ENCODE results near the gene HPDL. TPM values are rescaled to one million over a fixed set of nuclear protein-coding genes. Genes with fewer than 3 reads are reported as not detected.

Gene HPDL
- total and polyA plus RNA-seq, 4 experiments from 2014 or later, result 0.19 to 0.78 (median 0.31) TPM

GRCh38 chr1:45299296-45299695, 27.4 kb upstream of the HPDL start:
- Histone ChIP-seq H3K27me3 (ENCODE audit: insufficient read depth, low read length) (no peaks in the 10 kb centered on the region), H3K27ac (ENCODE audit: low read depth, low read length) (no peak overlapping the region), H3K36me3 (ENCODE audit: insufficient read depth, low read length) (no peaks in the 10 kb centered on the region), H3K4me1 (ENCODE audit: insufficient read depth, low read length) (peaks cover 3% of the 10 kb centered on the region), H3K9me3 (ENCODE audit: control insufficient read depth in 1 of 2, low read length in 2 of 2) (no peaks in the 10 kb centered on the region), H3K4me3 (ENCODE audit: low read length in 2 of 2) (no peak overlapping the region)
- Mint-ChIP-seq H3K36me3 (no peaks in the 10 kb centered on the region), H3K4me1 (peaks cover 4 to 12% (median 6%) of the 10 kb centered on the region in 4 donors), H3K27ac (no peak overlapping the region), H3K9me3 (no peaks in the 10 kb centered on the region), H3K4me3 (no peak overlapping the region), H3K27me3 (no peaks in the 10 kb centered on the region)
- ChIA-PET POLR2A (ENCODE audit: partially characterized antibody) (interaction anchor here (1.0 to 6.4 kb wide), 3 partner anchors 41 to 286 kb away, joined by 3 to 158 read pairs (median 5); partner anchors contain the start of genes HECTD3, MUTYH and UROD), CTCF (ENCODE audit: partially characterized antibody) (interaction anchor here (0.6 to 10.0 kb wide), 18 partner anchors 9 to 570 kb away, joined by 3 to 388 read pairs (median 4); partner anchors contain the start of genes BEST4, CCDC163, EIF2B3 and HECTD3)
- intact Hi-C loops (cut with micrococcal nuclease), result no loop called here
- DNase-seq, result no peak

- Histone ChIP-seq H3K36me3 (ENCODE audit: insufficient read depth, low read length) (no peaks in the 10 kb centered on the region), H3K27me3 (ENCODE audit: insufficient read depth, low read length) (no peaks in the 10 kb centered on the region), H3K4me3 (ENCODE audit: low read length in 2 of 2) (no peak overlapping the region), H3K27ac (ENCODE audit: low read depth, low read length) (no peak overlapping the region), H3K9me3 (ENCODE audit: control insufficient read depth in 1 of 2, low read length in 2 of 2) (no peaks in the 10 kb centered on the region), H3K4me1 (ENCODE audit: insufficient read depth, low read length) (peaks cover 11% of the 10 kb centered on the region)
- DNase-seq, result peak; percentile 48 to 63 (median 58)
- ChIA-PET POLR2A (ENCODE audit: partially characterized antibody) (interaction anchor here (0.7 to 6.4 kb wide), 6 partner anchors 40 to 507 kb away, joined by 3 to 158 read pairs (median 3); partner anchors contain the start of genes HECTD3, MUTYH, UROD and ZSWIM5), CTCF (ENCODE audit: partially characterized antibody) (interaction anchor here (0.7 to 10.0 kb wide), 23 partner anchors 8 to 571 kb away, joined by 3 to 388 read pairs (median 4); partner anchors contain the start of genes BEST4, CCDC163, EIF2B3 and HECTD3)
- Mint-ChIP-seq H3K4me1 (peaks cover 7 to 20% (median 11%) of the 10 kb centered on the region in 4 donors), H3K27ac (peak overlapping the region in 2 of 7 donors; percentile 24 to 51), H3K36me3 (no peaks in the 10 kb centered on the region), H3K9me3 (no peaks in the 10 kb centered on the region), H3K27me3 (no peaks in the 10 kb centered on the region), H3K4me3 (peak overlapping the region in 1 of 8 donors; percentile 3)
- intact Hi-C loops (cut with micrococcal nuclease), result loop anchor here (1.0 to 5.0 kb wide), 6 partner anchors 282 to 947 kb away; partner anchors contain the start of genes NASP and RAD54L
Measured at GRCh38 chr1:45299981-45300668, 26.6 kb upstream of the HPDL start.

GRCh38 chr1:45300669-45300997, 26.1 kb upstream of the HPDL start:
- H3K4me1 Mint-ChIP-seq, result peaks cover 9 to 24% (median 14%) of the 10 kb centered on the region in 4 donors
- no peaks in the 10 kb centered on the region for H3K9me3 ChIP-seq (ENCODE audit: control insufficient read depth in 1 of 2, low read length in 2 of 2)
- H3K36me3 Mint-ChIP-seq, result no peaks in the 10 kb centered on the region
- ChIA-PET POLR2A (ENCODE audit: partially characterized antibody) (interaction anchor here (1.1 to 6.4 kb wide), 2 partner anchors 94 to 287 kb away, joined by 3 to 158 read pairs; partner anchors contain the start of genes HECTD3, UROD and ZSWIM5), CTCF (ENCODE audit: partially characterized antibody) (interaction anchor here (1.0 to 10.0 kb wide), 15 partner anchors 9 to 523 kb away, joined by 3 to 388 read pairs (median 4); partner anchors contain the start of genes BEST4, EIF2B3, HECTD3 and MUTYH)
- H3K4me1 ChIP-seq (ENCODE audit: insufficient read depth, low read length), result peaks cover 11% of the 10 kb centered on the region
- no peaks in the 10 kb centered on the region for H3K36me3 ChIP-seq (ENCODE audit: insufficient read depth, low read length)
- DNase-seq, result no peak
- H3K27ac ChIP-seq (ENCODE audit: low read depth, low read length), result no peak overlapping the region
- H3K27me3 Mint-ChIP-seq, result no peaks in the 10 kb centered on the region
- intact Hi-C loops (cut with micrococcal nuclease), result loop anchor here (1.0 to 5.0 kb wide), 6 partner anchors 282 to 947 kb away; partner anchors contain the start of genes NASP and RAD54L
- peak overlapping the region in 2 of 8 donors; percentile 43 to 45 for H3K4me3 Mint-ChIP-seq
- H3K27me3 ChIP-seq (ENCODE audit: insufficient read depth, low read length), result no peaks in the 10 kb centered on the region
- H3K27ac Mint-ChIP-seq, result peak overlapping the region in 2 of 7 donors; percentile 24 to 51
- H3K9me3 Mint-ChIP-seq, result no peaks in the 10 kb centered on the region
- no peak overlapping the region for H3K4me3 ChIP-seq (ENCODE audit: low read length in 2 of 2)

GRCh38 chr1:45302505-45303150, 24.1 kb upstream of the HPDL start:
- peaks cover 11 to 24% (median 18%) of the 10 kb centered on the region in 4 donors for H3K4me1 Mint-ChIP-seq
- no peaks in the 10 kb centered on the region for H3K36me3 Mint-ChIP-seq
- Histone ChIP-seq H3K36me3 (ENCODE audit: insufficient read depth, low read length) (no peaks in the 10 kb centered on the region), H3K4me3 (ENCODE audit: low read length in 2 of 2) (peak overlapping the region in 1 of 2 donors; percentile 86), H3K9me3 (ENCODE audit: control insufficient read depth in 1 of 2, low read length in 2 of 2) (no peaks in the 10 kb centered on the region), H3K27me3 (ENCODE audit: insufficient read depth, low read length) (no peaks in the 10 kb centered on the region), H3K27ac (ENCODE audit: low read depth, low read length) (no peak overlapping the region), H3K4me1 (ENCODE audit: insufficient read depth, low read length) (peaks cover 11% of the 10 kb centered on the region)
- H3K9me3 Mint-ChIP-seq, result no peaks in the 10 kb centered on the region
- ChIA-PET POLR2A (ENCODE audit: partially characterized antibody) (interaction anchor here (0.6 to 6.4 kb wide), 28 partner anchors 15 to 671 kb away, joined by 3 to 158 read pairs (median 10); partner anchors contain the start of genes BTBD19, CCDC163, DYNLT4 and EIF2B3), CTCF (ENCODE audit: partially characterized antibody) (interaction anchor here (0.7 to 10.0 kb wide), 22 partner anchors 8 to 627 kb away, joined by 3 to 388 read pairs (median 4); partner anchors contain the start of genes HECTD3, MUTYH, PLK3 and RNU5D-1)
- peak overlapping the region; percentile 40 to 92 (median 64) for H3K4me3 Mint-ChIP-seq
- H3K27me3 Mint-ChIP-seq, result no peaks in the 10 kb centered on the region
- intact Hi-C loops (cut with micrococcal nuclease), result loop anchor here (1.0 to 5.0 kb wide), 11 partner anchors 24 to 945 kb away; partner anchors contain the start of genes EIF2B3, HPDL, MUTYH and NASP
- peak overlapping the region in 2 of 7 donors; percentile 48 to 94 for H3K27ac Mint-ChIP-seq
- peak in 1 of 5 donors; percentile 38 for DNase-seq

GRCh38 chr1:45303520-45304310, 23.0 kb upstream of the HPDL start:
- Mint-ChIP-seq H3K27me3 (no peaks in the 10 kb centered on the region), H3K4me1 (peaks cover 11 to 24% (median 18%) of the 10 kb centered on the region in 4 donors), H3K27ac (peak overlapping the region; percentile 93 to 98 (median 96)), H3K4me3 (peak overlapping the region; percentile 87 to 94 (median 92)), H3K9me3 (no peaks in the 10 kb centered on the region), H3K36me3 (no peaks in the 10 kb centered on the region)
- H3K9me3 ChIP-seq (ENCODE audit: control insufficient read depth in 1 of 2, low read length in 2 of 2), result no peaks in the 10 kb centered on the region
- H3K4me3 ChIP-seq (ENCODE audit: low read length in 2 of 2), result peak overlapping the region; percentile 42 to 86
- intact Hi-C loops (cut with micrococcal nuclease), result loop anchor here (1.0 to 5.0 kb wide), 12 partner anchors 23 to 944 kb away; partner anchors contain the start of genes EIF2B3, HPDL, MUTYH and NASP
- no peaks in the 10 kb centered on the region for H3K36me3 ChIP-seq (ENCODE audit: insufficient read depth, low read length)
- H3K27ac ChIP-seq (ENCODE audit: low read depth, low read length), result peak overlapping the region; percentile 85
- H3K4me1 ChIP-seq (ENCODE audit: insufficient read depth, low read length), result peaks cover 11% of the 10 kb centered on the region
- peak; percentile 94 to 97 (median 95) for DNase-seq
- ChIA-PET CTCF (ENCODE audit: partially characterized antibody) (interaction anchor here (0.7 to 10.0 kb wide), 26 partner anchors 9 to 628 kb away, joined by 3 to 388 read pairs (median 4); partner anchors contain the start of genes CCDC163, EIF2B3, HECTD3 and HPDL), POLR2A (ENCODE audit: partially characterized antibody) (interaction anchor here (0.7 to 6.4 kb wide), 35 partner anchors 14 to 672 kb away, joined by 3 to 158 read pairs (median 6); partner anchors contain the start of genes AKR1A1, ARMH1, BTBD19 and CCDC163)
- no peaks in the 10 kb centered on the region for H3K27me3 ChIP-seq (ENCODE audit: insufficient read depth, low read length)
